Brain microvascular endothelial cell (primary cell): ENCODE data around the gene CCNE1.

Experiments used
- DNase-seq: peaks from one replicate; pipeline ENCODE4 v3.0.0-alpha.2; 2020
- H3K27ac ChIP-seq: fragments of 250-450 bp; sonication (Bioruptor Pico); 2 replicates; pipeline ENCODE4 v1.5.1; 2020; ENCODE audit warnings: mild to moderate bottlenecking, moderate library complexity
- H3K27me3 ChIP-seq: fragments of 250-450 bp; sonication (Bioruptor Pico); replicated peaks from 2 replicates; pipeline ENCODE4 v1.5.1; 2020; ENCODE audit warnings: mild to moderate bottlenecking
- H3K36me3 ChIP-seq: fragments of 250-450 bp; sonication (Bioruptor Pico); replicated peaks from 2 replicates; pipeline ENCODE4 v1.5.1; 2020; ENCODE audit warnings: mild to moderate bottlenecking
- H3K4me3 ChIP-seq: 2 replicates; pipeline ENCODE4 v1.5.1; 2011; ENCODE audit warnings: low read depth, mild to moderate bottlenecking, control low read depth, low read length, moderate library complexity
- CTCF ChIP-seq: IDR thresholded peaks from 2 replicates; pipeline ENCODE4 v1.5.1; 2011; ENCODE audit warnings: low read depth, mild to moderate bottlenecking, moderate library complexity, low read length, control low read depth, inconsistent platforms; ENCODE audit errors: missing control alignments
- in situ Hi-C: cut with HindIII; loops from 2 replicates; pipeline ENCODE4 v1.10.0; 2017; ENCODE audit warnings: low sequenced_read_pairs, low pct_ligation_motif_present

Gene CCNE1

GRCh38 chr19:29804493-29804892 is 7.3 kb upstream of the CCNE1 start:
- Histone ChIP-seq H3K36me3 (no peaks in the 10 kb centered on the region), H3K27me3 (no peaks in the 10 kb centered on the region), H3K4me3 (no peak overlapping the region), H3K27ac (no peak overlapping the region)
- in situ Hi-C loops, result no loop called here
- no peak for TF ChIP-seq CTCF
- DNase-seq, result no peak

- Histone ChIP-seq H3K4me3 (no peak overlapping the region), H3K27me3 (no peaks in the 10 kb centered on the region), H3K36me3 (no peaks in the 10 kb centered on the region), H3K27ac (no peak overlapping the region)
- in situ Hi-C loops, result no loop called here
- no peak for DNase-seq
- TF ChIP-seq CTCF, result no peak
Observed at GRCh38 chr19:29805031-29805965, 6.5 kb upstream of the CCNE1 start.

- H3K36me3 ChIP-seq, result no peaks in the 10 kb centered on the region
- in situ Hi-C loops, result no loop called here
- no peak for TF ChIP-seq CTCF
- no peak overlapping the region for H3K27ac ChIP-seq
- DNase-seq, result peak; percentile 32
- H3K27me3 ChIP-seq, result no peaks in the 10 kb centered on the region
- no peak overlapping the region for H3K4me3 ChIP-seq
Observed at GRCh38 chr19:29806098-29806866, 5.5 kb upstream of the CCNE1 start.

- in situ Hi-C loops, result no loop called here
- no peaks in the 10 kb centered on the region for H3K27me3 ChIP-seq
- DNase-seq, result no peak
- no peak for TF ChIP-seq CTCF
- no peaks in the 10 kb centered on the region for H3K36me3 ChIP-seq
- H3K4me3 ChIP-seq, result no peak overlapping the region
- no peak overlapping the region for H3K27ac ChIP-seq
Observed at GRCh38 chr19:29807178-29807577, 4.6 kb upstream of the CCNE1 start.

GRCh38 chr19:29807870-29808405 is 3.9 kb upstream of the CCNE1 start:
- in situ Hi-C loops, result no loop called here
- DNase-seq, result no peak
- H3K4me3 ChIP-seq, result no peak overlapping the region
- no peaks in the 10 kb centered on the region for H3K27me3 ChIP-seq
- no peak for TF ChIP-seq CTCF
- no peak overlapping the region for H3K27ac ChIP-seq
- no peaks in the 10 kb centered on the region for H3K36me3 ChIP-seq
